ENCODE measurements around the gene SATB2.

SATB2 gene

GRCh38 chr2:199452260-199452990 lies 5.3 kb downstream of the SATB2 start:
- no peak for DNase-seq (ENCODE audit: low read depth)

- no peak for DNase-seq (ENCODE audit: low read depth)
These were observed 7.8 kb downstream of the SATB2 start for GRCh38 chr2:199449956-199450355.

- no peak for DNase-seq (ENCODE audit: low read depth)
These were observed 8.3 kb downstream of the SATB2 start for GRCh38 chr2:199449455-199449854.

GRCh38 chr2:199446996-199447576 lies 10.7 kb downstream of the SATB2 start:
- no peak for DNase-seq (ENCODE audit: low read depth)

GRCh38 chr2:199444749-199445148 lies 13.0 kb downstream of the SATB2 start:
- DNase-seq (ENCODE audit: low read depth): no peak

- DNase-seq (ENCODE audit: low read depth): no peak
These were observed 14.1 kb downstream of the SATB2 start for GRCh38 chr2:199443589-199444130.

GRCh38 chr2:199442173-199442572 lies 15.6 kb downstream of the SATB2 start:
- no peak for DNase-seq (ENCODE audit: low read depth)

- no peak for DNase-seq (ENCODE audit: low read depth)
These were observed 16.0 kb downstream of the SATB2 start for GRCh38 chr2:199441759-199442158.

GRCh38 chr2:199440118-199440517 lies 17.6 kb downstream of the SATB2 start:
- no peak for DNase-seq (ENCODE audit: low read depth)

- DNase-seq (ENCODE audit: low read depth): no peak
These were observed 18.2 kb downstream of the SATB2 start for GRCh38 chr2:199439542-199439941.

- no peak for DNase-seq (ENCODE audit: low read depth)
These were observed 18.7 kb downstream of the SATB2 start for GRCh38 chr2:199439066-199439465.

- no peak for DNase-seq (ENCODE audit: low read depth)
These were observed 23.2 kb downstream of the SATB2 start for GRCh38 chr2:199434555-199434954.

- DNase-seq (ENCODE audit: low read depth): no peak
These were observed 24.4 kb downstream of the SATB2 start for GRCh38 chr2:199433204-199433832.

- no peak for DNase-seq (ENCODE audit: low read depth)
These were observed 26.0 kb downstream of the SATB2 start for GRCh38 chr2:199431746-199432213.

GRCh38 chr2:199430214-199430613 lies 27.5 kb downstream of the SATB2 start:
- no peak for DNase-seq (ENCODE audit: low read depth)

- DNase-seq (ENCODE audit: low read depth): no peak
These were observed 29.4 kb downstream of the SATB2 start for GRCh38 chr2:199428291-199428690.

GRCh38 chr2:199424160-199424559 lies 33.6 kb downstream of the SATB2 start:
- no peak for DNase-seq (ENCODE audit: low read depth)

- DNase-seq (ENCODE audit: low read depth): no peak
These were observed 38.3 kb downstream of the SATB2 start for GRCh38 chr2:199419428-199419827.

- DNase-seq (ENCODE audit: low read depth): no peak
These were observed 43.3 kb downstream of the SATB2 start for GRCh38 chr2:199414465-199414864.

GRCh38 chr2:199414001-199414400 lies 43.7 kb downstream of the SATB2 start:
- no peak for DNase-seq (ENCODE audit: low read depth)

- no peak for DNase-seq (ENCODE audit: low read depth)
These were observed 47.8 kb downstream of the SATB2 start for GRCh38 chr2:199409759-199410529.

GRCh38 chr2:199407421-199407820 lies 50.3 kb downstream of the SATB2 start:
- no peak for DNase-seq (ENCODE audit: low read depth)
